HG03175 (cell line): Measurements from ENCODE around the gene C5orf63.
"Not testable (repeated sequence)": the region's sequence is repeated elsewhere in the genome, so short reads cannot be mapped to it uniquely, and the experiment has no call there.

Experiments used
- ATAC-seq: cut with Tn5 transposase; IDR thresholded peaks from one replicate; pipeline ENCODE4 v1.9.1; 2021; ENCODE audit warnings: mild to moderate bottlenecking, moderate library complexity; ENCODE audit not compliant: unreplicated experiment

Gene C5orf63

GRCh38 chr5:127072861-127073846, at the start of gene C5orf63:
Gene C5orf63, minus strand, starts transcription at chr5:127073502. Its CDS starts 14,507 bp downstream, at chr5:127058995.
- ATAC-seq = peak; percentile 99

- no peak for ATAC-seq
These were observed 39.1 kb upstream of the C5orf63 start for GRCh38 chr5:127112347-127112864.

DNA sequence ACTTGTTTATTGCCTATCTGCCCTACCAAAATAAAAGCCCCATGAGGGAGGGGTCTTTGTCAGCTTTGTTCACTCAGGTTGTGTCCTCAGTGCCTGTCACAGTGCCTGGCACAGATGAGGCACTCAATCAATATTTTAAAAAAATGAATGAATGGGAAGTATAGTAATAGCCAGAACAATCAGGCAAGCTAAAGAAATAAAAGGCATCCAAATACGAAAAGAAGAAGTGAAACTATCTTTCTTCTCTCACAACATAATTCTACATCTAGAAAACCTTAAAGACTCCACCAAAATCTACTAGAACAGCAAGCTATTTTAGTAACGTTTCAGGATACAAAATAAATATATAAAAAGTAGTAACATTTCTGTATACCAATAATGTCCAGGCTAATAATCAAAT, 37.8 kb upstream of the C5orf63 start:
- ATAC-seq = peak; percentile 72

- not testable (repeated sequence) for ATAC-seq
These were observed 35.4 kb upstream of the C5orf63 start for GRCh38 chr5:127108624-127109260.

- no peak for ATAC-seq
These were observed 28.6 kb upstream of the C5orf63 start for GRCh38 chr5:127101935-127102334.

GRCh38 chr5:127101533-127101932, 28.2 kb upstream of the C5orf63 start:
- ATAC-seq = no peak

GRCh38 chr5:127098241-127098640, 24.9 kb upstream of the C5orf63 start:
- ATAC-seq = no peak

DNA sequence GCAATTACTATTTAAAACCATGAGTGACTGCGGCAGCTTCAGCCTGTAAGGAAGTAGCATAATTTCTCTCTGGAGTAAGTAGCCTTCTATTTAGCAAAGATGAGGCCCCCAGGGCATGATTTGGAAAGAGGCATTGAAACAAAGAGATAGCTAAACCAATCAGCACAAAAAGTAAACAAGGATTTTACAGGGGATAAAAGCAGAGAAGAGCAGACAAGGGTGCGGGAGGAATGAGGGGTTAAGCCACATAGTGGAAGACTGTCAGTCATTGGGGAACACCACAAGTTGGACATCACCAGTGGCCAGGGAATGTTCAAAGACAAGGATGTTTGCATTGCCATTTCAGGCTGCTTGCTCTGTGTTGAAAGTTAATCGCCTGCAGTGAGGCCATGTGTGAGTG, 24.0 kb upstream of the C5orf63 start:
- no peak for ATAC-seq

GRCh38 chr5:127096328-127096993, 23.2 kb upstream of the C5orf63 start:
- ATAC-seq = no peak

GRCh38 chr5:127094161-127094814, 21.0 kb upstream of the C5orf63 start:
- no peak for ATAC-seq

DNA sequence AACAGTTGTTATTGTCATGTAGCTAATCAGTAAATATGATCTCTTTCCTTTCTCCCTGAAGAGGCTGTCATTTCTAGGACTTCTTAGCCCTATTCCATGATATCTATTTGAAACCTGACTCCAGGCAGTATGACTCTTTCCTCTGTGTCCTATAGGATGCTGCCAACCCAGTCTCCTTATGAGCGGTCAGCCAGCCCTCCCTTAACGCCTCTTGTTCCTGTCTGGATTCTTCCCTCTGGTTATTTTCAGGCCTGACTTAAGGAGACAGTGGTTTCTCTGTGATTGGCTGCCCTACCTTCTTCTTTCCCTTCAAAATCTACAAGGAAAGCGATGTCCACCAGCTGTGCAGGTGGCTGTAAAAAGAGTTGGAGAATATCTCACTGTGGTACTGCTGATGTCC, 19.4 kb upstream of the C5orf63 start:
- no peak for ATAC-seq

- no peak for ATAC-seq
These were observed 15.9 kb upstream of the C5orf63 start for GRCh38 chr5:127089191-127089590.

GRCh38 chr5:127088251-127088650, 14.9 kb upstream of the C5orf63 start:
- ATAC-seq = no peak

GRCh38 chr5:127086589-127086988, 13.3 kb upstream of the C5orf63 start:
- ATAC-seq = no peak

GRCh38 chr5:127085796-127086195, 12.5 kb upstream of the C5orf63 start:
- no peak for ATAC-seq

- ATAC-seq = no peak
These were observed 12.1 kb upstream of the C5orf63 start for GRCh38 chr5:127085371-127085770.

GRCh38 chr5:127084656-127085055, 11.4 kb upstream of the C5orf63 start:
- ATAC-seq = no peak

DNA sequence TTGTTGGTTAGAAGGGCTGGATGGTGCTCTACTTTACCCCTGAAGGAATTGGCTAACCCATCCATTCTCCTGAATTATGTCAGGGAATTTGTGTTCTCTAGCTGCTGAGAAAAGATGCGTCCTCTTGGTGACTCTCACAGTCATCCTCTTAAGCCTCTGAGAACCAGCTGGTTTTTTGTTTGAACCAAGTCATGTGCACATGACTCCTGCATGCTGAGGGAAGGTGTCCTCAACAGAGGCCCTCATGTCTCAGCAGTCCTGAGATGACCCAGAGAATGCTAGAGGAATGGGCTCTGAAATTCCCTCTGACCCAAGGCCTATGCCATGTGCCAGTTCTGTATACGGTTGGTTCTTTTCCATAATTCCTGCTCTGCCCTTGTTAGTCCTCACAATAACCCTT, 10.4 kb upstream of the C5orf63 start:
- no peak for ATAC-seq

DNA sequence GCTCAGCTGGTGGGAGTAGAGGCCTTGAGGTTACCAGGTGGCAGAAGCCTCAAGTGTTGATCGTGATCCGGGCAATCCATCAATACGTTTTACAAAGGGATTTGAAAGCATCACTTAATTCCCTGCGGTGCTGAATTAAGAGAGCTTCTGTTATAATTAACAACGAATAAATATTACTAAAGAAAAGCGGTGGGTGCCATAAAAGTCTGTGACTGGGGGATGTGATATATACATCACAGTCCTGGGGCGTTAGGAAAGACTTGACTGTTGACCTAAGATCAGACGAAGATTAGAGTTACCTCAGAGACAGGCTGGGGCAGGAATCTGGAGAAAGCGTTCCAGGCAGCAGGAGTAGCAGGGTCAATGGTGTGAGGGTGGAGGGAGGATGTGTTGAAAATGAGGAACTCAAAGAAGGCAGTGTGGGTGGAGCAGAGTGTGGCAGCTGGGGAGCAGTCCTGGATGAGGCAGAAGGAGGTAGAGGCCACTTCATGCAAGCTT, 6.7 kb upstream of the C5orf63 start:
- no peak for ATAC-seq

GRCh38 chr5:127077366-127077765, 4.1 kb upstream of the C5orf63 start:
- ATAC-seq = no peak
